ENCODE data around the gene ELOVL3. TPM values are rescaled to one million over a fixed set of nuclear protein-coding genes. Genes with fewer than 3 reads are reported as not detected.

ELOVL3 gene
- total and polyA plus RNA-seq, 2 of the 13 experiments (the other 11 are each of a cell fraction or from before 2014, with no cell fraction given): 0.58 to 0.69 TPM

GRCh38 chr10:102241444-102242117 is 15.5 kb downstream of the ELOVL3 start, which contains the start of gene PITX3 (continued):
- no peak for TF ChIP-seq ZBTB40 (IDR thresholded peaks at IDR 0.05)
- no peak for TF ChIP-seq ZBTB40 (CRISPR knock-in tag; IDR thresholded peaks at IDR 0.05)
- TF ChIP-seq ZNF556 (CRISPR knock-in tag; IDR thresholded peaks at IDR 0.05; ENCODE audit: borderline replicate concordance): 0 out of 2 replicates have a peak, but pooled peaks have one; percentile 54
- no peak for TF ChIP-seq SRSF1 (optimal IDR thresholded peaks at IDR 0.05; ENCODE audit: low read depth, low read length)
- TF ChIP-seq HDAC2 (CRISPR knock-in tag; IDR thresholded peaks at IDR 0.05): no peak
- peak; percentile 95 for TF ChIP-seq MAX (IDR thresholded peaks at IDR 0.05)
- TF ChIP-seq KLF16 (CRISPR knock-in tag; IDR thresholded peaks at IDR 0.05): 0 out of 4 replicates have a peak, but pooled peaks of 1 of the 2 experiments have one; percentile 60
- TF ChIP-seq ZNF574 (CRISPR knock-in tag; IDR thresholded peaks at IDR 0.05): 0 out of 2 replicates have a peak, but pooled peaks have one; percentile 17
- peak; percentile 52 for TF ChIP-seq HNRNPLL (IDR thresholded peaks at IDR 0.05; ENCODE audit: low read depth, low read length, poor library complexity, severe bottlenecking)
- TF ChIP-seq ZBTB20 (CRISPR knock-in tag; IDR thresholded peaks at IDR 0.05; ENCODE audit: borderline replicate concordance, low read depth): peak; percentile 60; the same call in 1 of the 2 replicates

Measured in HepG2 (cell line).